CD1c-positive myeloid dendritic cell (primary cell): ENCODE data around the gene PRSS2.
"Not testable (repeated sequence)": the region's sequence is repeated elsewhere in the genome, so short reads cannot be mapped to it uniquely, and the experiment has no call there.

Experiments used
- DNase-seq: peaks from one replicate; pipeline ENCODE4 v3.0.0-alpha.2; 2016; ENCODE audit errors: extremely low spot score

Gene PRSS2

DNA sequence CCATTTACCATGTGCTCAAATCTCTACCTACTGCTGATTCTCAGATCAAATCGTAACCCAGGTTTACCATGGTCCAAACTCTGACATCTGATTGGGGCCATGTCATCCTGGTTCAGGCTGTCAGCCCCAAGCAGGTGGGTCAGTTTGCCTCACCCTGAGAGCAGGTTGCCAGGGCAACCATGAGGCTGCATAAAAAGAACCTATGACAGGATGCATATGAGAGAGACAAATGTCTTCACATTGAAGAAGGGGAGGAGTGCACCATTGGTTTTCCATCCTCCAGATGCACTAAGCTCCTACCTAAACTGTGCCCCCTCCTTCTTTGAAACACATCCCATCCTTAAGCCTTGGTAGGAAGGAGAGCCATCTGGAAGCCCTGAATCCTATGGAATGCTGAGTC, 11.3 kb upstream of the PRSS2 start:
- no peak for DNase-seq

DNA sequence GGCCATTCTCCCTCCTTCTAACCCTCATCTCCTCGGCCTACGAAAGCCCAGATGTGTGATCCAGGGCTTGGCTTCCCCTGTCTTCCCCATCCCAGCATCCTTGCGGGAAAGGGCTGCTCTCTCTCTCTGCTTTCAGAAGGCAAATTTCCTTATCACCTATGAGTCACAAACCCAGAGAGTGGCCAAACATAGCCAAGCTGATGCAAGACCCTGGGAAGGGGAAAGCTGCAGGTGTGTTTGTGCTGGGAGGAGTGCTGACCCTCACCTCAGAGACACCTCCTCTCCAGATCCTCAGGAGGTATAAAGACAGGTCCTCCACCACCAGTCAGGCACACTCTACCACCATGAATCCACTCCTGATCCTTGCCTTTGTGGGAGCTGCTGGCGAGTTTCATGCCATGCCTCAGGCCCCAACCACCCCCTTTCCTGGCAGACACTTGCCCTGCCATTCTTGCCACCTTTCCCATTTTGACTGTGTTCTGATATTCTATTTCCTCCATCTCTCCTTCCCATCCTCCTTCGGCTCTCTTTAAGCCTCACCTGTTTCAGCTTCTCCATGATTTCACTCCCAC, 10.6 kb upstream of the PRSS2 start:
- DNase-seq: no peak

DNA sequence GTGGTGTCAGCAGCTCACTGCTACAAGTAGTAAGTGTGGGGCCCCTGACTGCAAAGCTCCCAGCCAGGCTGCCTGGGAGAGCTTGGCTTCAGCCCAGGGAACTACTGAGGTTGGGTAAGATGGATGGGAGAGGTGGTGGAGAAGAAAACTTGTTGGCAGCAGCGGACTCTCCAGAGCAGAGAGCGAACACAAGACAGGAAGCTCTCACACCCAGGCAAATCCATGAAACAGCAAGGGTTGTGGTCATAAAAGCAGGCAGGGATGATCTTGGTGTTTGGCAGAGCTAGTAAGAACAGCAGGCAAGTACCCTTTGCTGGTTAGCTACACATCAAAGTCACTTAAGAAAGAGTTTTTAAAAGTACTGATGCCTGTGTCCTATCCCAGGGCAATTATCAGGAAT, 9.2 kb upstream of the PRSS2 start:
- DNase-seq: not testable (repeated sequence)

DNA sequence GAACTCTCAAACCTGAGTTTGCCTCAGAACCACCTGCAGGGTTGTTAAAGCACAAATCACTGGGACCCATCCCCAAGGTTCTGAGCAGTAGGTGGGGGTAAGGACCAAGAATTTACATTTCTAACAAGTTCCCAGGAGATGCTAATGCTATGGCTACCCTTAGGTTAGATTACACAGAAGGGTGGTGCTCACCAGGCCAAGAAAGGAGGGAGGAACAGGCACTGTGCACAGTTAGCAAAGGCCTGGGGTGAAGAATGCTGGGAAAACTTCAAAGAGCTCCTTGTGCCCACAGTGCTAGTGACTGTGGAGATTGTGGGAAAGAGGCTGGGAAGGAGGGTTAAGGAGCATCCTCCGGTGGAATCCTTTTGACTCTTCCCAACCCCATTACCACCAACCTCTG, 8.7 kb upstream of the PRSS2 start:
- no peak for DNase-seq

DNA sequence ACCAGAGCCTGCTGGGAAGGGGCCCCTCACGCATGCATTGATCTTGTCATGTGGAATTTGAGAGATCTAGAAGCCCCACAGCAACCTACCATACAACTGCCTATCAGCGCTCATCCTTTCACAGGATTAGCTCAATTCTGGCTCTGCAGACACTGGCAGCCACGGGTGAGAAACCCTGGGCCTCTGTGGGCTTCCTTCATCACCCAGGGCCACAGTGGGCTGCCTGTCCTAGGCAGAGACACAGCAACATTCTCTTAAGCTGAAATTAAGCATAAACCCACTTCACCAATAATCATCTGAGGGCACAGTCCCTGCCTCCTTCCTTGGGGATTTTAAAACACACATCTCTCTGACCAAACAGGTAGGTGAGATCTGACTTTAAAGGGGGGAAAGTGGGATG, 3.3 kb upstream of the PRSS2 start:
- DNase-seq: no peak

DNA sequence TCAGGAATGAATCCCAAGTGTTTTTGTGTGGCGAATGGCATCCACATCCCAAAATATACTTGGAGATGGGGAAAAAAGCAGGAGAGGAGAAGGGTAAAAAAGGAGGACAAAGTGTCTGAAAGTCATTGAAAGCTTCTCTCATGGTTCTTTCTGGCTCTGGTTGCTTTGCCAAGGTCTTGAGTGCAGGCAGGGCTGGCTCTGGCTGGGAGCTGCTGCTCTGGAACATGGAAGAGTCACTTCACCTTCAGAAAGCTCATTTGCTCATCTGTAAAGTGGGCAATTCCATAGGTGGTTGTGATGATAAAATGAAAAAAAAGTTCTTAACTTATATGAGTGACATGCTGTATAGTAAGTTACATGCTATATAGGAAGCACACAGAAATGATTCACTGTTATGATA, 2.9 kb upstream of the PRSS2 start:
- no peak for DNase-seq

DNA sequence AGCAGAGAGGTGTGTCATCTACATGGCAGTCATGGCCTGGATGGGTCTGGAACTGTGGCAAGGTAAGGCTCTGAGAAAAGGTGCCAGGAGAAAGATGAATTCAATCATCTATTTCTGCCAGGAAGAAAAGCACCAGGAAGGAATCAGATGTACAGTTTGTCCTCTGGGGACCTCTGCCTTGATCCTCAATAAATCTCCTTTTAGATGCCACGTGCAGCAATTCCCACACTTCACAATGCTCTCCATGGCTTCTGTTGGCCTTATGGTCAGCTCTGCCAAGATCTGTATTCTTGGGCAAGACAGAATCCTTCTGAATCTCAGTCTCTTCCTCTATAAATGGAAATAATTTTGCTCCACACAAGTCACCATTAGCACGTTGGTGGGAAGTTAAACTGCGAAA, 1.9 kb upstream of the PRSS2 start:
- not testable (repeated sequence) for DNase-seq

DNA sequence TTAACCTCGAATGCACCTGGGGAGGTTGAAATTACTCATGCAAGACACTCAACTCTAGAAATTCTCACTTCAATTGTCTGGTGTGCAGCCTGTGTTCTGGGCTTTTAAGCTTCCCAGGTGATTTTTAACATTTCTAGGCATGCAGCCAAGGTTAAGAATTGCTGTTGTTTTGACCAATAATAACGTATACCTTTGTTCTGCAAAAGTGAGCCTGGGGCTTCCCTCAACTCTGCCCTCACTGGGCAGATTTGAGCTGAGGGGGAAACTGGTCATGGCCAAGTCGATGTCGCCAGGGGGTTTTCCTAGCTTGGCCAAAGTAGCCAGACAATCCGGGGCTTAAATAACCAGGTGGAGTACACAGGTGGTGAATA, 568 bp downstream of the PRSS2 start:
- DNase-seq: no peak

DNA sequence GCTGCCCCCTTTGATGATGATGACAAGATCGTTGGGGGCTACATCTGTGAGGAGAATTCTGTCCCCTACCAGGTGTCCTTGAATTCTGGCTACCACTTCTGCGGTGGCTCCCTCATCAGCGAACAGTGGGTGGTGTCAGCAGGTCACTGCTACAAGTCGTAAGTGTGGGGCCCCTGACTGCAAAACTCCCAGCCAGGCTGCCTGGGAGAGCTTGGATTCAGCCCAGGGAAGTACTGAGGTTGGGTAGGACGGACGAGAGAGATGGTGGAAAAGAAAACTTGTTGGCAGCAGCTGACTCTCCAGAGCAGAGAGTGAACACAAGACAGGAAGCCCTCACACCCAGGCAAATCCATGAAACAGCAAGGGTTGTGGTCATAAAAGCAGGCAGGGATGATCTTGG, 1.3 kb downstream of the PRSS2 start:
- no peak for DNase-seq

DNA sequence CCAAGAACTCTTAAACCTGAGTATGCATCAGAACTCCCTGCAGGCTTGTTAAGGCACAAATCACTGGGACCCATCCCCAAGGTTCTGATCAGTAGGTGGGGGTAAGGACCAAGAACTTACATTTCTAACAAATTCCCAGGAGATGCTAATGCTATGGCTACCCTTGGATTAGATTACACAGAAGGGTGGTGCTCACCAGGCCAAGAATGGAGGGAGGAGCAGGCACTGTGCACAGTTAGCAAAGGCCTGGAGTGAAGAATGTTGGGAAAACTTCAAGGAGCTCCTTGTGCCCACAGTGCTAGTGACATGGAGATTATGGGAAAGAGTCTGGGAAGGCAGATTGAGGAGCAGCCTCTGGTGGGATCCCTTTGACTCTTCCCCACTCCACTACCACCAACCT, 1.9 kb downstream of the PRSS2 start:
- DNase-seq: no peak

DNA sequence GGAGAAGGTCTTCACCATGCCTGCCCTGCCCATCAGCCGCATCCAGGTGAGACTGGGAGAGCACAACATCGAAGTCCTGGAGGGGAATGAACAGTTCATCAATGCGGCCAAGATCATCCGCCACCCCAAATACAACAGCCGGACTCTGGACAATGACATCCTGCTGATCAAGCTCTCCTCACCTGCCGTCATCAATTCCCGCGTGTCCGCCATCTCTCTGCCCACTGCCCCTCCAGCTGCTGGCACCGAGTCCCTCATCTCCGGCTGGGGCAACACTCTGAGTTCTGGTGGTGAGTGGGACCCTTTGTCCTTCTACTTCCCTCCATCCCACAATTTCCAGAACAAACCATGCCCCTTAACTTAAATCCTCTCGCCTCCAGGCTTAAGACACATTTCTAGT, 2.5 kb downstream of the PRSS2 start:
- no peak for DNase-seq

DNA sequence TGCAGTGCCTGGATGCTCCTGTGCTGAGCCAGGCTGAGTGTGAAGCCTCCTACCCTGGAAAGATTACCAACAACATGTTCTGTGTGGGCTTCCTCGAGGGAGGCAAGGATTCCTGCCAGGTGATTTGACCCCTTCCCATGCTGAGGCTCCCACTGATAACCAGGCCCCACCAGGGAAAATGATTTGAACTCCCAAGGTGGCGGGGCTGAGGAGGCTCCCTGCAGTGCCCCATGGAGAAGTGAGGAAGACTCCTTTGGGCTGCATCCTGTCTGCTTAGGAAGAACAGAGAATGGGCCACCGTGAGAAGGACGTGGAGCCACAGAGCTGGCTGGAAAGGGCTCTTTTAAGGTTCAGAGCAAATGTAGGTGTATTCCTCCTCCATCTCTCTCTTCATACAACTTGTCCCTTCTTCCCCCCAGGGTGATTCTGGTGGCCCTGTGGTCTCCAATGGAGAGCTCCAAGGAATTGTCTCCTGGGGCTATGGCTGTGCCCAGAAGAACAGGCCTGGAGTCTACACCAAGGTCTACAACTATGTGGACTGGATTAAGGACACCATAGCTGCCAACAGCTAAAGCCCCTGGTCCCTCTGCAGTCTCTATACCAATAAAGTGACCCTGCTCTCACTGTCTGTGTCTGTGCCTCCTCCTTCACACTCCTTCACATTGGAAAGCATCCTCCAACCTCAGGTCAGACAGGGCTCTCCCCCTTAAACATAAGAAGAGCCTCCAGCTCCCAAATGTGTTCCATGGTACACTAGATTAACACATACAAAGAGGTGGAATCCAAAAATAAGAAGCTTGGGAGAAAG, 3.4 kb downstream of the PRSS2 start:
- DNase-seq: no peak

DNA sequence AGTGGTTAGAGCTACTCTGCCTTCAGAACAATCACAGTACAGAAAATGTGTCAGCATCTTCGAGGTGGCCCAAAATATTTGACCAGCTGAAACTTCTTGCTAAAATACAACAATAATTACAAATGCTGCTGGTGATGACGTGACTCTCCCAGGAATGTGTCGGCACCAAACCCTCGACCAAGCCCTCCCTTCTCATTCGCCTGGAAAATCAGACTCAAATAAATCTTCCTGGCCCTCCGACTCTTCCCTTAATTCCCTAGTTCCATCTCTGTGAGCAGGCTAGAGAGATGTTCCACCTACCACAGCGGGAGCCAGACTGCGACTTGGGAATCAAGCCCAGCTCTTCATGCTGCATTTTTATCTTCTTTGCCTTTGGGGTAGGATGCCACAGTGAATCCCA, 4.1 kb downstream of the PRSS2 start:
- DNase-seq: no peak

DNA sequence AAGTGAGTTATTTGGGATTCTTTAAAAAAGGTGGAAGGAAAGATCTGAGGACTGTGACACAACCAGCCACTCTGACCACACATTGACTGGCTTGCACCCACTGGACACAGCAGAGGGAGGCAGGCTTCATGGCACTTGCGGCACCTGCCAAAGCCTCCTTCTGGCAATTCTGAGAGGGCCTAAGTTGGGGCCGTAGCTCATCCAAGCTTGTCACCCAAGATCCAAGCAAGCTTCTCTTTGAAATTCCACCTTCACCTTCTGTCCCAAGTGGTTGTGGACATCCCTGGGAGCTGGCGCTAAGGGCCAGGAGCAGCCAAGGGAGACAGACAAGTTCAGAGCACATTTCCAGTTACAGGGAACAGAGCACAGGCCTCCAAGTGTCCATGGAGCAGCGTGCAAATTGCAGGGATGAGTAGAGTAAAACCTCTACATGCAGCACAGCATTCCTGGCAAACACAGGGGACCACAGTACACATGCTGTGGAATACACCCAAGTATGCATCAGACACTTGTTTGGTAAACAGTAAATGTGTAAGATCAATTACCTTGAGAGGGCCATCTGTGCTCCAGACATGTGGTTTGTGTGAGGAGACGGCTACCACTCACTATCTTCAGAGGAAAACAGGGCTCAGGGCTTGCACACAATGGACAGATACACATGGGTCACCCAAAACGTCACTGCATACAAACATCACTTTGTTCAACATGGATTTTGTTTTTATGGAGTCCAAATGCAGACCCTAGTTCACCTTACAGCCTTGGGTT, 4.8 kb downstream of the PRSS2 start:
- DNase-seq: not testable (repeated sequence)

DNA sequence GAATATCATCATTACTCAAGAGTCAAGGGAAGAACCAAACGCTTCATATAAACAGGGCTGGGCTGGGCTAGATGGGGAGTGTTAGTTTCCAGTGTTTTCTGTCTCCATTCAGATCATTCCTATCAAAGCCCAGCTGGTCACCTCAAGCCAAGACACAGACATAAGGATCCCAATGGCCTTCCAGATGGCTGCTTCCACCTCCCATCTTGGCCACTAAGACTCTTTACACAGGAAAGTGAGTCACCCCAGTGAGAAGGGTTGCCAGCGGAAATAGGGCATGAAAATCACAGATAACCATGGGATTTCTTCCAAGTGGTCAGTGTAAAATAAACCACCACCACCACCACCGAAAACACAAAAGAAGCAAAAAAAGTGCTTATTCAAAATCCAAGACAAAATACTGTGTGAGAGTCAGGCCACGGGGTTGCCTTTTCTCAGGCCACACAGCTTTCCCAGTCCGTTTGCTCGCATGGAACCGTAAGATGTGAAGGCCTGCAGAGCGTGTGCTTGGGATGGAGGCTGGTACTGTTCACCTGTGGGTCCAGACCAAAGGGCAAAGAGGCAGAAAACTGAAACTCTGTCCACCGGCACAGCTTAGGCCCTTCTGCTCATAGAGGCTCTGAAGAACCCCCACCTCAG, 5.6 kb downstream of the PRSS2 start:
- DNase-seq: no peak

DNA sequence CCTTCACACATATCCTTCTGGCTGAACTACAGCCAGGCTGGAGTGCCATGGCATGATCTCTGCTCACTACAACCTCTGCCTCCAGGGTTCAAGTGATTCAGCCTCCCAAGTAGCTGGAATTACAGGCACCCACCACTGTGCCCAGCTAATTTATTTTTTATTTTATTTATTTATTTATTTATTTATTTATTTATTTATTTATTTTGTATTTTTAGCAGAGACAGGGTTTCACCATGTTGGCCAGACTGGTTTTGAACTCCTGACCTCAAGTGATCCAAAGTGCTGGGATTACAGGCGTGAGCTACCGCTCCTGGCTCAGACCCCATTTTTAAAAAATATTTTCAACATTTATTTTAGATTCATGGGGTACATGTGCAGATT, 6.1 kb downstream of the PRSS2 start:
- not testable (repeated sequence) for DNase-seq

DNA sequence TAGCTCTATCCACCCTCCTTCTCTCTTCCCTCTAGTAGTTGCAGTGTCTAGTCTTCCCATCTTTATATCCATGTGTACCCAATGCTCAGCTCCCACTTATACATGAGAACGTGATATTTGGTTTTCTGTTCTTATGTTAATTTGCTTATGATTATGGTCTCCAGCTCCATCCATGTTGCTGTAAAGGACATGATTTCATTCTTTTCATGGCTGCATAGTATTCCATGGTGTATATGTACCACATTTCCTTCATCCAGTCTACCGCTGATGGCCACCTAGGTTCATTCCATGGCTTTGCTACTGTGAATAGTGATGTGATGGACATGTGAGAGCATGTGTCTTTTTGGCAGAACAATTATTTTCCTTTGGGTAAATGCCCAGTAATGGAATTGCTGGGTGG, 6.5 kb downstream of the PRSS2 start:
- DNase-seq: no peak

DNA sequence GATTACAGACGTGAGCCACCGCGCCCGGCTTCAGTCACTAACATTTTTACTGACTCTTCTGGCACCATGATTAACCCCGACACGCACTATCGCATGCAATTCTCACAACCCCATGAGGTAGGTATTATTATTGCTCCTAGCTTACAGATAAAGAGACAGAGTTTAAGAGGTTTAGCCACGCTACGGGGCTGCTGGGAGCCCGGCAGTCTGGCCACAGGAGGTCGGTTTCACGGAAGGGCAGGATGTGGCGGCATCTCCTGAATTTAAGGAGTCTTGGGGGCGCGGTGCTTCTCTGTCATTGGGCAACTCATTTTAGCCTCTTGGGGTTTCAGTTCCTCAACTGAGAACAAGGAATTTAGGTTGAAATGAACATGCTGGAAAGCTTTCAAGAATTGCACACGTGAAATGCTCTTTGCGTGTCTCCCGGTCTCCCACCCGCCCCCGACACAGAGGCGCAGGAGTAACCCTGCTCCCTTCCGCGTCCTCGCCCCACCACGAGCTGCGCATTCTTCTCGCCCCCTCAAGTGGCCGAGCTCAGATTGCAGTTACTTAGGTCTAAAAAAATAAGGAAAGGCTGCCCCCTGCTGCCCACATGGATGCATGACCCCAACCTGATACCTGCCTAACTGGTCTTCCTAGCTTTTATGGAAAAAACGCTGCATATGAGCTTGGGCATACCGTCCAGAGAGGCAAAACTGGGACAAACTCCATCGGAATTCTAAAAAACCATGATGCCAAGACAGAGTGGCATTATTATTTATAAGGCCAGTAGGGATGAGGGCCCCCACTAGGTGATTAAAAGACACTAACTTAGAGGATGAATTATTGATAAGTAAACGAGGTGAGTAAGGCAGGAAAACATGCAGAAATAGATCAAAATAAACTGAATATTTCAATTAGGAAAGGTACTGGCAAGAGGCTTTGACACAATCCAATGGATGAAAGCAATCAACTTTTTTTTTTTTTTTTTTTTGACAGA, 12.4 kb downstream of the PRSS2 start:
- peak; percentile 96 for DNase-seq

DNA sequence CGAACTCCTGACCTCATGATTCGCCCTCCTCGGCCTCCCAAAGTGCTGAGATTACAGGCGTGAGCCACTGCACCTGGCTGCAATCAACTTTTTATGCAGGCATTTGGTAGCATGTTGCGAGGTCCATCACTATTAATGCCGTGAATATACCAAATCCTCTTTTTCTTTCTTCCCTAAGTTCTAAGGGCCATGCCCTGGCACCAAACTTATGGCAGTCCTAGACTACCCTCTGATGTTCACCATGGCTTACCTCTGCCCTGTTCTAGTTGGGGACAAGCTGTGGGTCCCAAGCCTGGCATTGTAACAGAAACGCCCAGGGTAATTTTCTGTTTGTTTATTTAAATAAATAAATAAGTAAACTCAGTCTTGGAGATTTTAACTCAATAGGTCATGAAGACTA, 13.3 kb downstream of the PRSS2 start:
- no peak for DNase-seq

DNA sequence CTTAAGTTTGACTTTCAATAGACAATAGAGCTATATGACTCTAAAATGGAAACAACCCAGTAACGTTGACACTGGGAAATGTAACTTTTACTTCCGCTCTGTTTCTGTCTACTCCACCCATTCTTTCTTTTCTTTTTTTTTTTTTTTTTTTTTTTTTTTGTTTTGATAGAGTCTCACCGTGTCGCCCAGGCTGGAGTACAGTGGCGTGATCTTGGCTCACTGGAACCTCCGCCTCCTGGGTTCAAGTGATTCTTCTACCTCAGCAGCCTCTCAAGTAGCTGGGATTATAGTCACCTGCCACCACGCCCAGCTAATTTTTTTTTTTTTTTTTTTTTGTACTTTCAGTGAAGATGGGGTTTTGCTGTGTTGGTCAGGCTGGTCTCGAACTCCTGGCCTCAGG, 13.9 kb downstream of the PRSS2 start:
- no peak for DNase-seq

DNA sequence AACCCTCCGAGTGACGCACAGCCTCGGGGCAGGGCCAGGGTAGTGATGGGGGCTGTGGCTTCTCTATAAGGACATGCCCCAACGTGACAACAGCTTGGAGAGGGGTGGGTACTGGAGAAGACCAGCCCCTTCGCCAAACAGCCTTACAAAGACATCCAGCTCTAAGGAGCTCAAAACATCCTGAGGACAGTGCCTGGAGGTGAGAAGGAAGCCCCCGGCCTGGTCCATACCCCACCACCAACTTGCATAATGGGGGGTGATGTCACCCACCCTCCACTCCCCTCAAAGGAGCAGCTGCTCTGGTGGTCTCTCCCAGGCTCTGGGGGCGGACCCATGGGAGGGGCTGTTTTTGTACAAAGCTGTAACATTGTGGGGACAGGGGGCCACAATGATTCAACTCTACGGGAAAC, 15.1 kb downstream of the PRSS2 start:
- peak; percentile 46 for DNase-seq
